Muscle layer of colon (tissue), 2 donors: ENCODE results near the gene LYRM4.
"Not testable (repeated sequence)": the region's sequence is repeated elsewhere in the genome, so short reads cannot be mapped to it uniquely, and the experiment has no call there.

Source experiments
- H3K27ac ChIP-seq: one replicate; pipeline ENCODE4 v1.7.0; 2013; ENCODE audit warnings: low read depth, mild to moderate bottlenecking, low read length, moderate library complexity
- H3K27me3 ChIP-seq, 2 donors: one replicate each; pipeline ENCODE4 v1.7.0; 2013; ENCODE audit warnings: low read length in 2 of 2, mild to moderate bottlenecking in 2 of 2; ENCODE audit not compliant: insufficient read depth in 2 of 2, control insufficient read depth in 1 of 2
- H3K36me3 ChIP-seq: one replicate; pipeline ENCODE4 v1.7.0; 2013; ENCODE audit warnings: mild to moderate bottlenecking, low read length; ENCODE audit not compliant: insufficient read depth
- H3K4me1 ChIP-seq: one replicate; pipeline ENCODE4 v1.7.0; 2013; ENCODE audit warnings: mild to moderate bottlenecking, low read length; ENCODE audit not compliant: insufficient read depth
- H3K4me3 ChIP-seq, 2 donors: one replicate each; pipeline ENCODE4 v1.7.0; 2013; ENCODE audit warnings: low read length in 2 of 2, low read depth in 1 of 2, mild to moderate bottlenecking in 1 of 2, moderate library complexity in 1 of 2
- H3K9ac ChIP-seq: one replicate; pipeline ENCODE4 v1.7.0; 2013; ENCODE audit warnings: low read length
- H3K9me3 ChIP-seq: one replicate; pipeline ENCODE4 v1.7.0; 2013; ENCODE audit warnings: mild to moderate bottlenecking, low read length
- donor health status: abdominal sarcoma.
- donor health status: Adenocarcinoma of cecum.

The LYRM4 gene

GRCh38 chr6:5060439-5060838 lies 200.3 kb downstream of the LYRM4 start:
- not testable (repeated sequence) for H3K36me3 ChIP-seq, H3K9ac ChIP-seq, H3K27ac ChIP-seq, H3K4me1 ChIP-seq, H3K9me3 ChIP-seq, H3K27me3 ChIP-seq, H3K4me3 ChIP-seq

- no peak overlapping the region for H3K4me3 ChIP-seq
- H3K27me3 ChIP-seq = no peaks in the 10 kb centered on the region
- no peak overlapping the region for H3K9ac ChIP-seq
- no peaks in the 10 kb centered on the region for H3K9me3 ChIP-seq
- H3K27ac ChIP-seq = no peak overlapping the region
- H3K36me3 ChIP-seq = no peaks in the 10 kb centered on the region
- no peaks in the 10 kb centered on the region for H3K4me1 ChIP-seq
These were observed 201.5 kb downstream of the LYRM4 start for GRCh38 chr6:5059036-5059896.
